Stimulated activated CD4-positive, alpha-beta T cell treated with anti-CD3 and anti-CD28 coated beads, Interleukin-4, amount 100 ng/mL, for 48 hours (primary cell): ENCODE measurements around the gene NUP62.

Source experiments
- DNase-seq, 2 donors: peaks; one replicate each; pipeline ENCODE4 v3.0.0-alpha.2; 2020; ENCODE audit warnings: low read depth in 2 of 2

The NUP62 gene

DNA sequence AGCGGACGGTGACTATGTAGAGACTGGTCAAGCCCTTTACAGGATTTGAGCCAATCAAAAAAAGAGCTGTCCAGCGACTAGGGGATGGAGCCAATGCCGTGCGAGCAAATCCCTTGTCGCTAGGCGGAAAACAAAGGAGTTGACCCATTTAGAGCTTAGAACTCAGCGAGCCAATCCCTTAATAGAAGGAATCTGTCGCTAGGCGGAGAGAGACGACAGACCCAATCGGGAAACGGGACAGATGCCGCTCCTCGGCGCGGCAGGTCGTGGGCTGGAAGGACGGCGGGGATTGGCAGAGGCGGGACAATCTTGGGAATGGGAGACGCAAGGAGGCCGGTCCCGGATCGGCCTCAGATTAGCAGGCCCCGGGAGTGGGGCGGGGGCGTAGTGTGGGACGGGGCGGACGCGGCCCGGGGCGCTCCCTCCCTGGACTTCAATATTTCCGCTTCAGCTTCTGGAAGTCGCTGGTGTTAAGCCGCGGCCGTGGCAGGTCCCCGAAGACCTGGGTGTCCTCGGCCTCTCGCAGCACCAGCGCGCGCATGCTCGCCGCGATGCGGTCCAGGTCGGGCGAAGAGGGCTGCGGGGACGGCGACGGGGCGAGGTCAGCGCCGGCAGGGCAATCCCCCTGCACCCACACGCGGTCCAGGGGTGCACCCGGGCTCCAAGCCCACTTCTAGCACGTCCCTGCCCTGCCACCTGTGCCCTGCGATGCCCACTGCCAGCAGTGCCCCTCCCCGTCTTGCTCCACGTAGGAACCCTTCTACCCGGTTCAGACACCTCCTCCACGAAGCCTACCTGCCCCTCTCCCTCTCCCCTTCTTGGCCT lies 59.6 kb downstream of the NUP62 start:
- peak; percentile 85 to 88 for DNase-seq

DNA sequence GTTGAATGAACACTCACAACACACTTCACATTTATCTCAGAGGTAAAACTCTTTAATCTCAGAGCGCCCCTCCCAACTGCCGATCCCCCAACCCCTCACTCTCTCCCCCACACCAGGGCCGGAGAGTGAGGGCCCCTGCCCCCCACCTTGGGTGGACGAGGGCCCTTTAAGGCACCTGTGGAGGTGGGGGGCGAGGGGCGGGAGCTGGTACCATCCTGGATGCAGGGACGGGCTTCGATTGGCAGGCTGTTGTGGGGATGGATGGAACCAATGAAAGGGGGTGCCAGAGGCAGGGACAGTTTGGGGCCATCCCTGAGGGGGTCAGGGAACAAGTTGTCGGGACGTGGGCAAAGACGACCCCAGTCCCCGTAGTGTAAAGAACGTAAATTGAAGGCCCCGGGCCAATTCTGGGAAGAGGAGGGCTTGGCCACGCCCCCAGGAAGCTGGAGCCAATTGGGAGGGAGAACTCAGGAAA lies 60.3 kb downstream of the NUP62 start:
- DNase-seq = no peak

DNA sequence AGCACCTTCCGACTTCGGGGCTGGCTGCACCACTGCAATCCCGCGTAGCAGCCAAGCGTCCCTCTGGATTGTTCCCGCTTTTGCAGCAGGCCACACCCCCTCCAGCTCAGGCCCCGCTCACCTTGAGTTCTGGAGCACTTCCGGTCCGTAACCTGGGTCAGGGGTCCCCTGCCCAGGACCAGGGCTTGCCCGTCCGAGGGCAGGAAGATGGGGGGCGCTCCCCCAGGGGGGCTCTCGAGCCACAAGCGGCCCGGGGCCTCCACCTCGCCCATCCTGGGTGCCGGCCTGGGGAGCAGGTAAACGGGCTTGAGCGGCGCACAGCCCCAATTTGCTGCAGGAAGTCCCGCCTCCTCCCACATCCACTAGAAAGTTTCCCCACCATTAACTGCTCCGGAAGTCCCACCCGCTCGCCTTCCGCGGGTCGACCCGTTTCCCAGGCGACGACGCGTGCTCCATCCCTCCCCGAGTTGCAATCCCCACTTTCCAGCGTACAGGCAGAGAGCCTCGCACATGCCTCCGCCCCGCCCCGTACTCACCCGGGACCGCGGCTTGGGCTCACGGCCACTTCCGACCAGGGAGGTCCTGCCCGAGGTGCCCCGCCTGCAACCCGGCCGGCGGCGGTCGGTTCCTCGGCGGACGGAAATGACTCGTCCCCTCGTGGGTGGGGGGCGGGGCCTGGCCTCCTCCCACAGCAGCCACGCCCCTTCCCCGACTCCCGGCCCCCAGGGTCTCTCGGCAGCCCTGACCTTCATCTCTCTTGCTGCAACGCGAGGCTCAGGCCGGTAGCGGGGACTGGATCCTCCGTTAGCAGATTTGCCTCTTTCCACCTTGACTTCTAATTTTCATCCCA lies 62.1 kb downstream of the NUP62 start, which contains the start of gene PNKP:
Gene PNKP, minus strand, starts transcription at position 644 of the 850 bp plus-strand sequence. Its CDS starts 372 bp downstream, at position 272.
- DNase-seq = peak; percentile 82 to 95

DNA sequence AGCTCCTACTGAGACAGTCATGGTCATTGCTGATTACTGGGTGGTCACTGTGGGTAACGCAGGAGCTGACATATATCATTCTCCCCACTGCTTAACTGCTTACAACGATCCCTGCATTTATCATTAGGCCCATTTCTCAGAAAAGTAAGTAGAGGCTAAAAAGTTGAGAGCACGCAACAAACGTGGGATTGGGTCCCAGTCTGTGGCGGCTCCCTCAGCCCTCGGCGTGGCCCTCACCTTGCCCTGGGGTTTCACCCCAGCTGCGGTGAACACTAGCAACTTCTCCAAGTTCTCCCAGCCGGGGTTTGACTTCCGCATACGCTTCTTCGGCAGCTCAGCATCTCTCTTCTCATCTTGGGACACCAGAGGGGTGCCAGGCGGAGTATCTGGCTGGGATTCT lies 64.4 kb downstream of the NUP62 start:
- no peak for DNase-seq

DNA sequence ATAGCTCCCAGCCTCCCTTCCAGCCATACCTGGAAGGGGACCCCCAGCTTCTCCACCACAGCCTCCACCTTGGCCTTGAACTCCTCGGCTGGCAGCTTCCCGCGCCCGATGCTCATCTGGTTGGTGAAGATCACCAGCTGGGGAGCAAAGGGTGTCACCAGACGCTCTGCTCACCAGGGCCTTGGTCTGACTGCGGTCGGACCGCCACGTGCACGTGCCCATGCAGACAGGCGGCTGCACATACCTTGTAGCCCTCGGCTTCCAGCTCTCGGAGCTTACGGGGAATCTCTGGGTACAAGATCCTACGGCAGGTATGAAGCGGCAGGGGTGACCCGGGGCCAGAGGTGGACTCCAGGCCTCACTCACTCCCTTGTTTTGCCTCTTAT lies 65.4 kb downstream of the NUP62 start:
- no peak for DNase-seq

DNA sequence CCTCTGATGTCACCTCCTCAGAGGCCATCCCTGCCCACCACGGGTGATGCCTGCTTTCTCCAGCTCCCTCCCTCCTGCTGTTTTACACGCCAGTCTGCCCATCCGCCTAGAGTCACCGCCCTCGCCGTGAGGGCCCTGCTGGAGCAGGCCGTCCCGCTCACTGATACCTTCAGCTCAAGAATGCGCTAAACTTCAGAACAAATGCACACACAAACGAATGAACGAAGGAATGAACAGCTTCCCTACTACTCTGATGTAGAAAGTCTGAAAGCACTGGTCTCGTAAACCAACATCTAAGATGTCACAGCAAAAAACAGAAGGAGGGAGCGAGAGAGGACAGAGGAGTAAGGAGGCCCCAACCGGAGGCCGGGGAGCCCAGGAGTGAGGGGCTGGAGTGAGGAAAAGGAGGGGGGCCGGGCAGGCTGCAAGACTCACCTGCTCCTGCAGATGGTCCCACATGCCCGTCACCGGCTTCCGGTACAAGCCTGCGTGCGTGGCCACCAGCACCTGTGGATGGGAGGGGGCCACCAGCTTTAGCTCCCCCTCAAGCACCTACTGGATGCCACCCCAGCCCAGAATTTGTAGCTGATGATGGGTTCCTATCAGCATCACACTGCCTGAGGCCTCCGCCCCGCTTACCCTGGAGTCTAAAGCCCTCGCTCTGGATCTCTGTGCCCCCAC lies 65.9 kb downstream of the NUP62 start:
- no peak for DNase-seq

DNA sequence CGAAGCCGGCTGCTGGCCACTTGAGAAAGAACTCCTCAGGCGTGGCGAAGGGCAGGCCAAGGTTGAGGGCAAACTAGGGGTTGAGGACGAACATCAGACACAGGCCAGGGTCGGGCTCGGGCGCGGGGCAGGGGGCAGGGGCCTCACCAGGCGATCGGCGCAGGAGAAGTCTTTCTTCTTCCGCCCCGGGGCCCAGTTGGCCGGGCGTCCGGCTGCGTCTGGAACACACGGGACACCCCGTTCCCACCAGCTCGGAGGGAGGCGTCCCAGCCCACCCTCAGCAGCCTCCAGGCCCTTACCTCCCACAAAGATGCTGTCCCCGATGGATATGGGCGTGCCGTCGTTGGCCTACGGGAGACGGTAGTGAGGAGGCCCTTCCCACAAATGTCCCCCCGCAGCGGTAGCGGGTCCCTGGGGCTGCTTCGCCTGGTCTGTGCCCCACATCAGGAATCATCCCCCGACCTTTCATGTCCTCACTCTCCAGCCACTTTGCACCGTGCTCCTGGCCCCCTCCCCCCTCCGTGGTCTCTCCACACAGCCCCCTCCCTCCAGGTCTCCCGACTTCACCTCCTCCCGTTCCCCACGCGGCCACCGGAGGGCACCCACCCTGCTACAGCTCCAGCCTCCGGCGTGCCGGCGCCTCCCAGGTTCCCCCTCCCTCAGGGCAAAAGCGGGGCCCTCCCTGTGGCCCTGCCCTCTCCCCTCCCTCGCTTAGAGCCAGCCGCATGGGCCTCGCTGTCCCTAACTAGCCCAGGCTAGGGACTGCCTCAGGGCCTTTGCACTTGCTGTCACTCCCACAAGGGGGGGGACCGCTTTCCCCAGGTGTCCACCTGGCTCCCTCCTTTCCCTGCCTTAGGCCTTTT lies 66.7 kb downstream of the NUP62 start:
- DNase-seq = no peak

DNA sequence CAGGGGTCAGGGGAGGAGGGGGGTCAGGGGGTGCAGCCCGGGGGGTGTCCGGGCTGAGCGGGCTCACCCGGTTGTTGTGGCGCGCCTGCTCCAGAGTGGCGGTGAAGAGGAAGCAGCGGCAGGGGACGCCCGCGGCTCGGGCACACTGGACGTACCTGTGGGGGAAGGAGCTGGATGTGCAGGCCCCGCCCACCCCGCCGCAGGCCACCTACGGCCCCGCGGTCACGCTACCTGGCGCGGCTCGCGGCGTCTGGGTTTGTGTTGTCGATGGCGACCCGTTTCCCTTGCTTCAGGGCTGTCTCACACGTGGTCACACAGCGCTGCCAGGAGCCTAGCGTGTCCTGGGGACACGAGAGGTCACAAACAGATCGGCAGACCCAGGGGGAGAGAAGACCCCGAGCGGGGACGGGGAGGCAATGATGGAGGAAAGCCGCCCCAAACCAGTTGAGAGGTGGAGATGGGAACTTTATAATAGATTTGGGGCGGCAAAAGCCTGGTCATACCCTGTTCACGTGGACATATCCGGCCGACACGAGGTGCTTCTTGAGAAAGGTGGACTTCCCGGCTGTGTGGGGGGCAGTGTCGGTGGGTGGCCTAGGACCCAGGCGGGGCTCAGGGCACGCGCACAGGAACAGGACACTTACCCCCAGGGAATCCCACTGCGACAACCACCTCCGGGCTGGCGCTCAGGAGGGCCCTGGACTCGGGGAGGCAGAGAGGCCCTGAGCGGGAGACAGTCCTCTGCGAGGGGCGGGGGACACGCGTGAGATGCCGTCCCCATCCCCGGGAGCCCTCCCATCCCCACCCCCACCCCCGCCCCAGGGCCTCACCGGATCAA lies 67.5 kb downstream of the NUP62 start:
- DNase-seq = no peak

DNA sequence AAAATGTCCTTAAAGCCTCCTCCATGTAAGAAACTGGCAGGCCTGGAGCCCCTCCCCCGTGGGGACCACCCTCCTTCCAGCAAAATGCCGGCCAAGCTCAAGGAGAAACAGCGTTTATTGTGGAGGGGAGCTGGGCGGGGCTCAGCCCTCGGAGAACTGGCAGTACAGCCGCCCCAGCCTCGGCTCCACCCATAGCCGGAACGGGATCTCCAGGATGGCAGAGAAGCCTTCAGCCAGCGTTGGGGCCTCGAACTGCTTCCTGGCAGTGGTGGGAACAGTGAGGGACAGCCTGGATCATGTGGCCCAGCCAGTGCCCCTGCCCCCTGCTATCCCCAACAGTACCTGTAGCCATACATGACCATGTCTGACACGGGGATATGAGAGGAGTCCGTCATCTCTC lies 68.2 kb downstream of the NUP62 start:
- DNase-seq = no peak

DNA sequence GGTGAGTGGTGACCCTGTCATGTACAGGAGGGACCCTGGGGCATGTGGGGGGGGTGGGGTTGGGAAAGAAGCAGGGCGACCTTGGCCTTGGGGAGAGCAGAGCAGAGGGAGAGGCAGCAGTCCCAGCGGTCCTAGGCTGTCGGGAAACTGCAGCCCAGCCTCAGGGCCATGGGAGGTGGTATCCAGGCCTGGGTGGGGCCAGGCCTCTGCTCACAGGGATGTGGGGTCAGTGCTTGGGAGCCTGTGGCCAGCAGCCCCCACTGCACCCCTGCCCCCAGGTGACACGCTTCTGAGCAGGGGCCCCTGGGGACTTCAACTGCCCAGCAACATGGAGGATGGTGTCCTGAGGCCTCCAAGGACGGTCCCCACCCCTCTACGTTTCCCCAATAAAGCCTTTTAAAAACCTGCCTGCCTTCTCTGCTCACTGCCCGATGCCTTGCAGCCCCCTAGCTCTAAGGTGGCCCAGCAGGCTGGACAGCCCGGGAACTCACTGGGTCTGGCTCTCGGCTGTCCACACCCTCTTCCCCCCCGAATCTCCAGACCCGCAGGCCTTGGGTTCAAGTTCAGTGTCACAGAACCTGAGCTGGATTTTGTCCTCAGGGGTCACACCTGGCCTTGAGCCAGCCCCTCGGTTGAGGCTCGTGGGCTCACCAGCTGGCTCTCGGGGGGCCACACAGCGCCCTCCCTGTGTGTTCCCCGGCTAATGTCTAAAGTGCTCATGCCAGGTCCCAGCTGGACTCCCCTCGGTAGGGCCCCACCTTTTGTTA lies 68.8 kb downstream of the NUP62 start:
- no peak for DNase-seq

DNA sequence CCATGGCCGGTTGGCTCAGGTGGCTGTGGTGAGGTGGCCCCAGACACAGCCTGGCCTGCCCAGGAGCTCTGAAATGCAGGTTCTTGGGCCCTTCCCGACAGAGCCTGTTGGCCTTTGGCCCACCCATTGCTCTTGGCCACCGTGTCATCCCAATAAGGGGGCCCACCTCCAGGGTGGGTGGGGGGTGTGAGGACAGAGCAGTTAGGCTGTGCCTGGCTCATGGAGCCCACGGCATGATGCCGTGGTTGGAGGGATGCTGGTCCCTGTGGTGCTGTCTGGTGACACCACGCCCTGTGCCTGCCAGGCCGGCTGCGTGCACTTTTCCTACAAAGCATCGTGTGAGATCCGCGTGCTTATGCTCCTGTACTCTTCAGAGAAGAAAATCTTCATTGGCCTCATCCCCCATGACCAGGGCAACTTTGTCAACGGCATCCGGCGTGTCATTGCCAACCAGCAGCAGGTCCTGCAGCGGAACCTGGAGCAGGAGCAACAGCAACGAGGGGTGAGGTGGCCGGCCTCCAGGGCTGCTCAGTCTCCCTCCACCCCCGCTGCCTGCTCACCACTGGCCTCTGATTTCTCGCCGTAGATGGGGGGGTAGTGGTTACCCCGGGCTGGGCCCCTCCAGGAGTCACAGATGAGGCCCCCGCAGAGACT lies 69.5 kb downstream of the NUP62 start:
- DNase-seq = no peak

DNA sequence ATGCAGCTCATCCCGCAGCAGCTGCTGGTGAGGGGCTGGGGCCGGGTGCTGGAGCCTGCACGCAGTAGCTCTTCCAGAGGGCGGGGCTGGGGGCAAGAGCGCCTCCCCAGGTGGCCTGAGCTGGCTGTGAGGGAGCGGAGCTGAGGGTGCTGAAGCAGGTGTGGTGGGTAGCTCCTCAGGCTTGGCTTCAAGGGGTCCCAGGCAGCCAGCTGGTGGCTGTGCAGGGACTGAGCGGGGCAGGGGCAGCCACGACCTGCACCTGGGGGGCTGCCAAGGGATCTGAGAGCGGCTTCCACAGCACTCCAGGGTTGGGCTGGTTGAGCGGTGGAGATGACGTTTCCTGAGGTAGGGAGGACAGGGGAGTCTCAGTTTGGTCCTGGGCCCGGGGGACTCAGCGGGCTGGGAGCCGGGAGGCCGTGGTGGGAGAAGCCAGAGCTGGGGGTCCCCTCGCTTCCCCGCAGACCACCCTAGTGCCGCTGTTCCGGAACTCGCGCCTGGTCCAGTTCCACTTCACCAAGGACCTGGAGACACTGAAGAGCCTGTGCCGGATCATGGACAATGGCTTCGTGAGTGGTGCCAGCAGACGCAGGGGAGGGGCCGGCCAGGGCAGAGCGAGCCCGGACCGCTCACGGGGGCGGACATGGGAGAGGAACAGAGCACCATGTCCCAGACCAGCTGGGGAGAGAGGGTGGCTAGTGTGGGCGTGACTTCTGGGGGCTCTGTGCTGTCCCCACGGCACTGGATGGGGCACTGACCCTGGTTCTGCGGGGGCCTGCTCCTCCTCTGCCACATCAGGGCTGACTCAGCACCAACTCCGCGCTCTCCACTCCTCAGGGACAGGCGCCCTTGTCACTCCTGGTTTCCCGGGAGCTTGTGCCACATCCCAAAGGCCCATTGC lies 71.0 kb downstream of the NUP62 start:
- no peak for DNase-seq

DNA sequence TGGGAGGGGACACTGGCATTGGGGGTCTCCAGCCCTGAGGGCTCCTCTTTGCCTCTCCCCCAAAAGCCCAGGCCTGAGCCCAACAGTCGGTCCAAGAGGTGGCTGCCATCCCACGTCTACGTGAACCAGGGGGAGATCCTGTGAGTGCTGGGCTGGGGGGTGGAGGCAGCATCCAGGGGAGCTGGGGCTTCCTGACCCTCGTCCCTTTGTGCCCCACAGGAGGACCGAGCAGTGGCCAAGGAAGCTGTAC lies 71.5 kb downstream of the NUP62 start:
- DNase-seq = no peak

DNA sequence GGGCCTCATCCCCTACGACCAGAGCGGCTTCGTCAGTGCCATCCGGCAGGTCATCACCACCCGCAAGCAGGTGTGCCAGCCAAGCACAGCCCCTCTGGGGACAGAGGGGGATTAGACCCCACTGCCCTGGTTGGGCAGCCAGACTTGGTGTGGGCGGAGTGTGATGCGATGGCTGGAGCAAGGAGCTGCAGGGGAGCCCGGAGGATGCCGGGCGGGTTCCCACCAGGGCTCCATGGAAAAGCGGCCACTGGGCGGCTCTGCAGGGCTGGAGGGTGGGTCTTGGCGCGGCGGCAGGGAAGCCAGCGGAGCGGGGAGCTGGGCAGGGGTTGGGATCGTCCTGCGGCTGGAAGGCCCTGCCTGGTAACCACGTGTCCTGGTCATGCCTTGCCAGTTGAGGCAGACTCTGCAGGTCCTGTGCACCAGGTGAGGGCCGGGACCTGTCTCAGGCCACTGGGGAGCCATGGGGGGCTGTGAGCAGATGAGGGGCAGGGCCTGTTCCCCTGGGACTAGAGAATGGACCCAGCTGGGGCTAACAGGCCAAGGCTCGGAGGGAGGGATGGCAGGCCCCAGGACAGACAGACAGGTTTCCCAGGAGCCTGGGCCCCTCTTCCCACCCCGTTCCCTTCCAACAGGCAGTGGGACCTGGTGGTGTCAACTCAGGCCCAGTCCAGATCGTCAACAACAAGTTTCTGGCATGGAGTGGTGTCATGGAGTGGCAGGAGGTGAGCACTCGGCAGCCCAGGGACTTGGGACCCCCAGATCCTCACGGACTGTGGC lies 72.1 kb downstream of the NUP62 start:
- no peak for DNase-seq
